ENCODE measurements around the gene SELENBP1. TPM values are rescaled to one million over a fixed set of nuclear protein-coding genes. Genes with fewer than 3 reads are reported as not detected.

Gene SELENBP1
- total RNA-seq, 1 experiment from 2014 or later, result 29.8 TPM

DNA sequence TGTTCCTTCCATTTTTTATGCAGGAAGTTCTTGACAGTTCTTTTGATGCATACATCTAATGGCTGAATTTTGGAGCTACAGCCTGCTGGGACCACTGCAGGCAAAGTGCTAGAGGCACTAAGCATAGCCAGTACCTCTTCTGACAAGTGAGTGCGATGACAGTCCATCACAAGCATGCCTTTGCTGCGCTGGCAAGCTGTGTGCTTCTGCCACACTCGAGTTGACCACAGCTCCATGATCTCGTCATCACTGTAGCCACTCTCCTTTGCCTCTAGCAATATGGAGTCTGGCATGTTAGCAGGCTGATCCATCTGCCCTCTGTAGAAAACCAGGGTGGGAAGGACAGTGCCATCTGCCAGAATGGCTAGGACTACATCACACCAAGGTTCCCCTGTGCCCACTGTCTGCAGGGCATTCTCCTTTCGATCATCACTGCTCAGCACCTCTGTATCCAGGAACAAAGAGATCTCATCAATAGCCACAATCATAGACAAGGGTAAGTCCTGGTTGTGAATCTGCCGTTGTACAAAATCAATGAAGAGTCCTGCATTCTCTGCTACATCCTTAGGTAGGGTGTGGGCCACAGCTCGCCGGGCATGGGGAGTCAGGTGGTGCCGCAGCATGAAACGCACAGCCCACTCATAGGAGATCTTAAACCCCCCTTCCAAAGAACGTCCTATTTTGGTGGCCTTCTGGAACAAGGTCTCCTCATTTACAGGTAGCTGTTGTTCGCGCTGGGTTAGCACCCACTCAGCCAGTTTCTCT is 32.9 kb upstream of the SELENBP1 start:
- Histone ChIP-seq H3K27me3 (ENCODE audit: low read length) (no peaks in the 10 kb centered on the region), H3K9ac (ENCODE audit: low read length) (no peak overlapping the region), H3K27ac (ENCODE audit: low read length) (no peak overlapping the region), H3K36me3 (ENCODE audit: low read depth, low read length) (peaks cover 62% of the 10 kb centered on the region), H3K4me2 (ENCODE audit: low read length) (no peak overlapping the region), H3K9me2 (replicated peaks; ENCODE audit: low read length) (no peaks in the 10 kb centered on the region), H4K20me1 (ENCODE audit: low read length) (peaks cover 5% of the 10 kb centered on the region), H3K4me3 (ENCODE audit: low read length) (no peak overlapping the region), H3F3A (ENCODE audit: low read length, unreplicated experiment) (peaks cover 4% of the 10 kb centered on the region), H3K4me1 (ENCODE audit: insufficient read depth, low read length) (peaks cover 11% of the 10 kb centered on the region), H3K9me3 (ENCODE audit: low read length) (no peaks in the 10 kb centered on the region), H3K79me2 (ENCODE audit: low read length) (peaks cover 17% of the 10 kb centered on the region), H2AFZ (ENCODE audit: low read length) (no peak overlapping the region)
- no peak for ATAC-seq
- CTCF ChIA-PET, result interaction anchor here (1.2 kb wide), 1 partner anchor 154 kb away, joined by 6 read pairs; no protein-coding TSS in a partner anchor
- POLR2A ChIA-PET (ENCODE audit: unreplicated experiment), result no interaction called here
- intact Hi-C loops (cut with micrococcal nuclease), result no loop called here
- TF ChIP-seq EZH2 (IDR thresholded peaks at IDR 0.05; ENCODE audit: low read length, unreplicated experiment) (no peak), CTCF (conservative IDR thresholded peaks at IDR 0.05; ENCODE audit: low read depth, low read length) (no peak), EZH2phosphoT487 (IDR thresholded peaks at IDR 0.05; ENCODE audit: borderline replicate concordance, low read length) (no peak)
- DNase-seq, result no peak
- BruUV-seq (replicated peaks), result no TSS peak

GRCh38 chr1:151403612-151404011 is 31.1 kb upstream of the SELENBP1 start:
- Histone ChIP-seq H3K4me3 (ENCODE audit: low read length) (no peak overlapping the region), H3K4me1 (ENCODE audit: insufficient read depth, low read length) (peaks cover 13% of the 10 kb centered on the region), H3K27ac (ENCODE audit: low read length) (no peak overlapping the region), H3K79me2 (ENCODE audit: low read length) (peaks cover 27% of the 10 kb centered on the region), H3K9me3 (ENCODE audit: low read length) (no peaks in the 10 kb centered on the region), H3F3A (ENCODE audit: low read length, unreplicated experiment) (no peaks in the 10 kb centered on the region), H3K36me3 (ENCODE audit: low read depth, low read length) (peaks cover 56% of the 10 kb centered on the region), H3K27me3 (ENCODE audit: low read length) (no peaks in the 10 kb centered on the region), H4K20me1 (ENCODE audit: low read length) (peaks cover 5% of the 10 kb centered on the region), H3K9ac (ENCODE audit: low read length) (no peak overlapping the region), H3K4me2 (ENCODE audit: low read length) (no peak overlapping the region), H2AFZ (ENCODE audit: low read length) (no peak overlapping the region), H3K9me2 (replicated peaks; ENCODE audit: low read length) (no peaks in the 10 kb centered on the region)
- intact Hi-C loops (cut with micrococcal nuclease), result no loop called here
- no peak for DNase-seq
- TF ChIP-seq CTCF (conservative IDR thresholded peaks at IDR 0.05; ENCODE audit: low read depth, low read length), result no peak
- no peak for TF ChIP-seq EZH2 (IDR thresholded peaks at IDR 0.05; ENCODE audit: low read length, unreplicated experiment)
- TF ChIP-seq EZH2phosphoT487 (IDR thresholded peaks at IDR 0.05; ENCODE audit: borderline replicate concordance, low read length), result no peak
- no peak for ATAC-seq
- ChIA-PET POLR2A (ENCODE audit: unreplicated experiment) (no interaction called here), CTCF (no interaction called here)
- no TSS peak for BruUV-seq (replicated peaks)

GRCh38 chr1:151402764-151403163 is 30.3 kb upstream of the SELENBP1 start:
- H3K9ac ChIP-seq (ENCODE audit: low read length), result no peak overlapping the region
- intact Hi-C loops (cut with micrococcal nuclease), result no loop called here
- no peak overlapping the region for H3K27ac ChIP-seq (ENCODE audit: low read length)
- TF ChIP-seq EZH2phosphoT487 (IDR thresholded peaks at IDR 0.05; ENCODE audit: borderline replicate concordance, low read length) (no peak), EZH2 (IDR thresholded peaks at IDR 0.05; ENCODE audit: low read length, unreplicated experiment) (no peak), CTCF (conservative IDR thresholded peaks at IDR 0.05; ENCODE audit: low read depth, low read length) (no peak)
- ATAC-seq, result no peak
- ChIA-PET CTCF (no interaction called here), POLR2A (ENCODE audit: unreplicated experiment) (interaction anchor here (0.7 kb wide), 1 partner anchor 78 kb away, joined by 4 read pairs; no protein-coding TSS in a partner anchor)
- peaks cover 5% of the 10 kb centered on the region for H4K20me1 ChIP-seq (ENCODE audit: low read length)
- H3K4me2 ChIP-seq (ENCODE audit: low read length), result no peak overlapping the region
- peaks cover 13% of the 10 kb centered on the region for H3K4me1 ChIP-seq (ENCODE audit: insufficient read depth, low read length)
- no peaks in the 10 kb centered on the region for H3F3A ChIP-seq (ENCODE audit: low read length, unreplicated experiment)
- no peak overlapping the region for H3K4me3 ChIP-seq (ENCODE audit: low read length)
- BruUV-seq (replicated peaks), result no TSS peak
- no peaks in the 10 kb centered on the region for H3K27me3 ChIP-seq (ENCODE audit: low read length)
- DNase-seq, result no peak
- H3K79me2 ChIP-seq (ENCODE audit: low read length), result peaks cover 27% of the 10 kb centered on the region
- no peaks in the 10 kb centered on the region for H3K9me3 ChIP-seq (ENCODE audit: low read length)
- no peak overlapping the region for H2AFZ ChIP-seq (ENCODE audit: low read length)
- H3K36me3 ChIP-seq (ENCODE audit: low read depth, low read length), result peaks cover 48% of the 10 kb centered on the region
- H3K9me2 ChIP-seq (replicated peaks; ENCODE audit: low read length), result no peaks in the 10 kb centered on the region
